Ishikawa (cell line): Measurements from ENCODE around the gene DAZAP2.

Experiments used
- EP300 ChIP-seq: IDR thresholded peaks from 2 replicates; pipeline ENCODE4 v1.6.1; 2012; ENCODE audit warnings: borderline replicate concordance
- REST ChIP-seq: IDR thresholded peaks from 2 replicates; pipeline ENCODE4 v1.6.1; 2012; ENCODE audit warnings: low read depth, mild to moderate bottlenecking

- no peak for TF ChIP-seq REST
- 0 out of 2 replicates have a peak, but pooled peaks have one; percentile 1 for TF ChIP-seq EP300
Measured at GRCh38 chr12:51238037-51238509, 553 bp upstream of the DAZAP2 start.
